Liver (tissue), 3 donors: Measurements from ENCODE around the gene PARD3B.

Experiments
- CTCF ChIP-seq: fragments of 150-350 bp; IDR thresholded peaks from 2 replicates; pipeline ENCODE4 v1.5.1; 2017; ENCODE audit warnings: improper control_type of control experiment, low read depth, low read length; ENCODE audit not compliant: missing input control
- EGR1 ChIP-seq, 2 donors: IDR thresholded peaks; 2 replicates each; pipeline ENCODE4 v1.6.1; 2016 to 2018; ENCODE audit warnings: antibody characterized with exemption in 2 of 2, low read depth in 2 of 2
- GABPA ChIP-seq, 2 donors: IDR thresholded peaks in 1 of 2; conservative IDR thresholded peaks in 1 of 2; 2 replicates each; pipeline ENCODE4 v1.6.1; 2016; ENCODE audit warnings: antibody characterized with exemption in 2 of 2, mild to moderate bottlenecking in 1 of 2, moderate library complexity in 1 of 2
- MAX ChIP-seq: IDR thresholded peaks from 2 replicates; pipeline ENCODE4 v1.6.1; 2016; ENCODE audit warnings: antibody characterized with exemption
- RAD21 ChIP-seq, 2 donors: IDR thresholded peaks; 2 replicates each; pipeline ENCODE4 v1.6.1; 2016; ENCODE audit warnings: antibody characterized with exemption in 2 of 2, mild to moderate bottlenecking in 2 of 2
- REST ChIP-seq: IDR thresholded peaks from 2 replicates; pipeline ENCODE4 v1.6.1; 2016; ENCODE audit warnings: antibody characterized with exemption, mild to moderate bottlenecking
- YY1 ChIP-seq: IDR thresholded peaks from 2 replicates; pipeline ENCODE4 v1.6.1; 2016; ENCODE audit warnings: antibody characterized with exemption, mild to moderate bottlenecking
- donor health status: healthy.
- donor health status: healthy.

DNA sequence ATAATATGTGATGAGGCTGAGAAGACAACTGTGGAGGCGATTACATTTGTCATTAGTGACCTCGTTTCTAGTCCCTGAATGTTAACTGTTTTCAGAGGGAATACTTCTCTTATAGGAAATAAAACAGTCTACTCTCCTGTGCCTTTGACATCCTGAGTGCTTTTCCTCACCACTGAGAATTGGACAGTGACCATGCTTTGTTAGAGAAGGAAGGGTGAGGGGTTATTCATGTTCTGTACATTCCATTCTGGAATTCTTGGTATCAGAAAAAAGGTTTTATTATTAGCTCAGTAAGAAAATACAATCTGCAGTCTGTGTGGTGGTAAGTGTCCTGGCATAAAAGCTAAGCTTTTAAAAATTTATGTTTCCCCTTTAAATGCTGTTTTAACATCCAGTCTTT is 58.8 kb downstream of the PARD3B start:
- TF ChIP-seq CTCF: no peak
- no peak for TF ChIP-seq REST
- no peak for TF ChIP-seq GABPA (IDR thresholded peaks at IDR 0.05 in 1 of 2, conservative IDR thresholded peaks at IDR 0.05 in 1 of 2)
- no peak for TF ChIP-seq MAX
- no peak for TF ChIP-seq EGR1 (IDR thresholded peaks at IDR 0.05; ENCODE audit: low read depth in 2 of 2)
- no peak for TF ChIP-seq RAD21 (IDR thresholded peaks at IDR 0.05)
- TF ChIP-seq YY1: no peak
